Thoracic aorta (tissue), 2 donors: ENCODE data around the gene SLC35E1. TPM values are rescaled to one million over a fixed set of nuclear protein-coding genes. Genes with fewer than 3 reads are reported as not detected.

Experiments used
- ATAC-seq: fragments of 150-250 bp; one replicate; pipeline ENCODE4 v1.8.0; 2017; ENCODE audit warnings: low read depth; ENCODE audit not compliant: insufficient number of reproducible peaks, low FRiP score
- DNase-seq: peaks from one replicate; pipeline ENCODE4 v3.0.0-alpha.2; 2020; ENCODE audit warnings: low spot score
- H3K27ac ChIP-seq, 2 donors: fragments of 200-600 bp; sonication (generic); 1 replicate in 1 of 2; 2 replicates in 1 of 2; pipeline ENCODE4 v1.5.1; 2016; ENCODE audit warnings: mild to moderate bottlenecking in 2 of 2, moderate library complexity in 2 of 2
- H3K27me3 ChIP-seq: fragments of 200-600 bp; sonication (generic); replicated peaks from 2 replicates; pipeline ENCODE4 v1.6.0; 2016; ENCODE audit warnings: mild to moderate bottlenecking; ENCODE audit not compliant: insufficient read depth
- H3K36me3 ChIP-seq: fragments of 200-600 bp; sonication (generic); one replicate; pipeline ENCODE4 v1.5.1; 2016
- H3K4me1 ChIP-seq, 2 donors: fragments of 200-600 bp; sonication (generic); 1 replicate in 1 of 2; 2 replicates in 1 of 2; pipeline versions ENCODE4 v1.5.1 to v1.6.0; 2016; ENCODE audit warnings: low read depth in 2 of 2, mild to moderate bottlenecking in 1 of 2; ENCODE audit not compliant: control insufficient read depth in 1 of 2
- H3K4me3 ChIP-seq: fragments of 200-600 bp; sonication (generic); 2 replicates; pipeline ENCODE4 v1.5.1; 2016; ENCODE audit warnings: mild to moderate bottlenecking
- H3K9me3 ChIP-seq: fragments of 200-600 bp; sonication (generic); 2 replicates; pipeline ENCODE4 v1.5.1; 2016
- CTCF ChIP-seq: fragments of 200-600 bp; sonication (generic); IDR thresholded peaks from one replicate; pipeline ENCODE4 v1.5.1; 2019; ENCODE audit warnings: antibody characterized with exemption
- total RNA-seq, 2 donors: library from RNA; depleted of rRNA; stranded (reverse); fragments of >200 nt; gene quantifications; one replicate each; pipeline versions ENCODE4 v1.1.0 to v1.2.3, GENCODE V29; 2016

SLC35E1 gene
- total RNA-seq, 2 donors from 2014 or later: 66.9 to 85.3 TPM

GRCh38 chr19:16594131-16594586 lies 21.9 kb upstream of the SLC35E1 start:
- Histone ChIP-seq H3K36me3 (no peaks in the 10 kb centered on the region), H3K27ac (no peak overlapping the region), H3K4me1 (peaks cover 0 to 11% of the 10 kb centered on the region in 2 donors), H3K27me3 (no peaks in the 10 kb centered on the region), H3K4me3 (no peak overlapping the region), H3K9me3 (no peaks in the 10 kb centered on the region)
- TF ChIP-seq CTCF: no peak
- ATAC-seq (no peak), DNase-seq (no peak)

GRCh38 chr19:16593181-16593580 lies 21.0 kb upstream of the SLC35E1 start:
- no peaks in the 10 kb centered on the region for H3K9me3 ChIP-seq
- TF ChIP-seq CTCF: no peak
- no peak for ATAC-seq
- no peak for DNase-seq
- no peak overlapping the region for H3K27ac ChIP-seq
- no peaks in the 10 kb centered on the region for H3K27me3 ChIP-seq
- no peaks in the 10 kb centered on the region for H3K36me3 ChIP-seq
- H3K4me1 ChIP-seq: peaks cover 10 to 21% of the 10 kb centered on the region in 2 donors
- H3K4me3 ChIP-seq: no peak overlapping the region

GRCh38 chr19:16591803-16592556 lies 19.8 kb upstream of the SLC35E1 start:
- H3K4me1 ChIP-seq: peaks cover 21 to 33% of the 10 kb centered on the region in 2 donors
- H3K27me3 ChIP-seq: no peaks in the 10 kb centered on the region
- no peak overlapping the region for H3K4me3 ChIP-seq
- no peaks in the 10 kb centered on the region for H3K9me3 ChIP-seq
- no peaks in the 10 kb centered on the region for H3K36me3 ChIP-seq
- ATAC-seq: no peak
- no peak for DNase-seq
- no peak overlapping the region for H3K27ac ChIP-seq
- TF ChIP-seq CTCF: no peak

- no peak overlapping the region for H3K4me3 ChIP-seq
- no peak for ATAC-seq
- peaks cover 21 to 42% of the 10 kb centered on the region in 2 donors for H3K4me1 ChIP-seq
Observed at GRCh38 chr19:16590876-16591802, 18.9 kb upstream of the SLC35E1 start.

More at GRCh38 chr19:16590876-16591802, 18.9 kb upstream of the SLC35E1 start:
- Histone ChIP-seq H3K9me3 (no peaks in the 10 kb centered on the region), H3K27me3 (no peaks in the 10 kb centered on the region), H3K27ac (no peak overlapping the region), H3K36me3 (no peaks in the 10 kb centered on the region)
- DNase-seq: no peak
- no peak for TF ChIP-seq CTCF
